ENCODE measurements around the gene CPNE8.

CPNE8 gene

GRCh38 chr12:38697289-38697688, 208.1 kb downstream of the CPNE8 start:
- TF ChIP-seq FOXP2 (optimal IDR thresholded peaks at IDR 0.05; ENCODE audit: borderline replicate concordance, extremely low read depth, extremely low read length, insufficient read depth) (no peak), POLR2AphosphoS5 (IDR thresholded peaks at IDR 0.05; ENCODE audit: low read depth, low read length) (no peak), REST (IDR thresholded peaks at IDR 0.05; ENCODE audit: insufficient read depth in 1 of 2, low read depth in 2 of 2, low read length in 2 of 2) (no peak), TAF1 (IDR thresholded peaks at IDR 0.05; ENCODE audit: borderline replicate concordance, insufficient read depth, low read length) (no peak), SIN3A (IDR thresholded peaks at IDR 0.05; ENCODE audit: borderline replicate concordance, insufficient read depth, low read length) (no peak)

- no peak for TF ChIP-seq FOXP2 (optimal IDR thresholded peaks at IDR 0.05; ENCODE audit: borderline replicate concordance, extremely low read depth, extremely low read length, insufficient read depth)
- TF ChIP-seq TAF1 (IDR thresholded peaks at IDR 0.05; ENCODE audit: borderline replicate concordance, insufficient read depth, low read length), result no peak
- TF ChIP-seq REST (IDR thresholded peaks at IDR 0.05; ENCODE audit: insufficient read depth in 1 of 2, low read depth in 2 of 2, low read length in 2 of 2), result no peak
- no peak for TF ChIP-seq POLR2AphosphoS5 (IDR thresholded peaks at IDR 0.05; ENCODE audit: low read depth, low read length)
- no peak for TF ChIP-seq SIN3A (IDR thresholded peaks at IDR 0.05; ENCODE audit: borderline replicate concordance, insufficient read depth, low read length)
These were observed 210.3 kb downstream of the CPNE8 start for GRCh38 chr12:38695057-38695456.

GRCh38 chr12:38691164-38691563, 214.2 kb downstream of the CPNE8 start:
- TF ChIP-seq SIN3A (IDR thresholded peaks at IDR 0.05; ENCODE audit: borderline replicate concordance, insufficient read depth, low read length) (no peak), FOXP2 (optimal IDR thresholded peaks at IDR 0.05; ENCODE audit: borderline replicate concordance, extremely low read depth, extremely low read length, insufficient read depth) (no peak), POLR2AphosphoS5 (IDR thresholded peaks at IDR 0.05; ENCODE audit: low read depth, low read length) (no peak), REST (IDR thresholded peaks at IDR 0.05; ENCODE audit: insufficient read depth in 1 of 2, low read depth in 2 of 2, low read length in 2 of 2) (no peak), TAF1 (IDR thresholded peaks at IDR 0.05; ENCODE audit: borderline replicate concordance, insufficient read depth, low read length) (no peak)

- no peak for TF ChIP-seq SIN3A (IDR thresholded peaks at IDR 0.05; ENCODE audit: borderline replicate concordance, insufficient read depth, low read length)
- TF ChIP-seq POLR2AphosphoS5 (IDR thresholded peaks at IDR 0.05; ENCODE audit: low read depth, low read length), result no peak
- no peak for TF ChIP-seq TAF1 (IDR thresholded peaks at IDR 0.05; ENCODE audit: borderline replicate concordance, insufficient read depth, low read length)
- TF ChIP-seq FOXP2 (optimal IDR thresholded peaks at IDR 0.05; ENCODE audit: borderline replicate concordance, extremely low read depth, extremely low read length, insufficient read depth), result no peak
- no peak for TF ChIP-seq REST (IDR thresholded peaks at IDR 0.05; ENCODE audit: insufficient read depth in 1 of 2, low read depth in 2 of 2, low read length in 2 of 2)
These were observed 214.7 kb downstream of the CPNE8 start for GRCh38 chr12:38690646-38691045.

- TF ChIP-seq FOXP2 (optimal IDR thresholded peaks at IDR 0.05; ENCODE audit: borderline replicate concordance, extremely low read depth, extremely low read length, insufficient read depth) (no peak), SIN3A (IDR thresholded peaks at IDR 0.05; ENCODE audit: borderline replicate concordance, insufficient read depth, low read length) (no peak), REST (IDR thresholded peaks at IDR 0.05; ENCODE audit: insufficient read depth in 1 of 2, low read depth in 2 of 2, low read length in 2 of 2) (no peak), POLR2AphosphoS5 (IDR thresholded peaks at IDR 0.05; ENCODE audit: low read depth, low read length) (no peak), TAF1 (IDR thresholded peaks at IDR 0.05; ENCODE audit: borderline replicate concordance, insufficient read depth, low read length) (no peak)
These were observed 215.7 kb downstream of the CPNE8 start for GRCh38 chr12:38689704-38690103.

Measured in PFSK-1 (cell line).